ENCODE data around the gene FXYD5. TPM values are rescaled to one million over a fixed set of nuclear protein-coding genes. Genes with fewer than 3 reads are reported as not detected.
A peak's percentile ranks its signal among the peaks of the same experiment; 100 is the strongest.
"Not testable (repeated sequence)": the region's sequence is repeated elsewhere in the genome, so short reads cannot be mapped to it uniquely, and the experiment has no call there.

Gene FXYD5
- total RNA-seq, 1 experiment from 2014 or later = 42.6 TPM

DNA sequence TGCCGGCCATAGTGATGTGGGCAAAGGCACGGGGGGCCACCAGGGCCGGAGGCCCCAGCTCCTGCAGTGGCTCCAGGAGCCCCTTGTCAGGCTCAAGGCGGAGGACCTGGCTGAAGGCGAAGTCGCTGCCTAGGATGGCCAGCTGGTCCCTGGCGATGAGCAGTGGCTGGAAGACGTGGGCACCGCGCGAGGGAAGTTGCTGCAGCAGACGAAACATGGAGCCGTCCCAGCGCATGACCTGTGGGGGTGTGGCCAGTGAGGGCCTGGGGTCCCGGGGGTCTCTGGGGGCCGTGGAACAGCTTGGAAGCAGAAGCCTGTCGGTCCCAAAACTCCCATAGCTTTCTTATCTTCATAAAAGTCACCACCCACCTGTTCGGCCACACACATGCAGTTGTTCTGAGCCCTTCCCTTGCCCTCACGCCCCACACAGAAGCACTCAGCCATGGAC lies 29.2 kb upstream of the FXYD5 start:
- no peak for DNase-seq (ENCODE audit: low read depth in 1 of 2, low spot score in 2 of 2)
- Histone ChIP-seq H3K27ac (no peak overlapping the region), H3K4me1 (replicated peaks) (peaks cover 12% of the 10 kb centered on the region)

DNA sequence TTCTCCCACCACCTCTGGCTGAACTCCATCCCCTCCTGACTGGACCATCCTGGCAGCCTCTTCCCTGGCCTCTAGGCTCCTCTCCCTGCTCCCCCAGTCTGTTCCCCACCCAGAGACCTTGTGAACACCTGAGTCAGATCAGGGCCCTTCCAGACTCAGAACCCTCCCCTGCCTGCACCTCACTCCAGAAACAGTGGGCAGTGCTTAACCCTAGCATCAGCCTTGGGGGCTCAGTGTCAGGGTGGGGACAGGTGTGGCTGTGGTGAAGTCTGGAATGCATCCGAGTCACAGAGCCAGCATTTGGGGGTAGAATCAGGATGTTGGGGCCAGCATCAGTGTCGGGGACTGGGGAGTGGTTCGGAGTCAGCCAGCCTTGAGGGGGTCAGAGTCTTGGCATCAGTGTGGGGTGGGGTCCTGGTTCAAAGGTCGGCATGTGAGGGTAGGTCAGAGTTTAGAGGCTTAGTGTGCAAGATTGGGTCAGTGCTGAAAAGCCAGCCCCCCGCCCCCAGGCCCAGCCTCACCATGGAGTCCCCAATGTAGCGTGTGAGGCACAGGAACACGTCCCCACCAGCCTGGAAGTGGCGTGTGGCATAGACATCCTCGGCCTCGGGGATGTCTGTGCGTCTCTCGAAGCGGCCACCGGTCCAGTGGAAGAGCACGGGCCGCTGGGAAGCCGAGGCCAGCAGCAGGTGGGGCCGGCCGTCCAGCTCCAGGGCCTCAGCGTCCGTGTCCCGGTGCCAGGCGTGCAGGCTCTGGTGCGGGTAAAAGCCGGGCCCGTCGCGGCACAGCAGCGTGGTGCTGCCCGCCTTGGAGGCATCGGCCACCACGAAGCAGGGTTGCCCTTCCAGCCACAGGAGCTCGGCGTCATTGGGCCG lies 28.5 kb upstream of the FXYD5 start:
- H3K4me1 ChIP-seq (replicated peaks) = peaks cover 12% of the 10 kb centered on the region
- H3K4me3 ChIP-seq = no peak overlapping the region
- no peaks in the 10 kb centered on the region for H3K27me3 ChIP-seq (replicated peaks)
- H3K9me3 ChIP-seq (replicated peaks) = no peaks in the 10 kb centered on the region
- DNase-seq (ENCODE audit: low read depth in 1 of 2, low spot score in 2 of 2) = no peak
- no peak overlapping the region for H3K27ac ChIP-seq
- no peaks in the 10 kb centered on the region for H3K36me3 ChIP-seq

More for the DNA sequence above, 29.2 kb upstream of the FXYD5 start:
- H3K4me3 ChIP-seq = no peak overlapping the region
- no peaks in the 10 kb centered on the region for H3K36me3 ChIP-seq
- no peaks in the 10 kb centered on the region for H3K27me3 ChIP-seq (replicated peaks)
- no peaks in the 10 kb centered on the region for H3K9me3 ChIP-seq (replicated peaks)

DNA sequence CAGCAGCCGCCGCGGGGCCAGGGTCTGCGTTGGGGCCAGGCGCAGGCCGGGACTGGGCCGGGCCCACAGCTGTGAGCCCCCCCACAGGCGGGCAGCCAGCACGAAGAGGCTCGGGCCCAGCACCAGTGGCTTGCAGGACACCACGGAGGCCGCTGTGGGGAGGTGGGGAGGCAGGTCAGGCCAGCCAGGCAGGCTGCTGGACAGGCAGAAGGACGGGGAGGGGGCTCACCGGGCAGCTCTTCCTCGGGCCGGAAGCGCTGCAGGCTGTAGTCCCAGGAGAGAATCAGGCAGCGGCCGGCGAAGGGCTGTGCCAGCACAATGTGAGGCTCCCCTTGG lies 27.9 kb upstream of the FXYD5 start:
- Histone ChIP-seq H3K27ac (no peak overlapping the region), H3K4me3 (no peak overlapping the region), H3K27me3 (replicated peaks) (no peaks in the 10 kb centered on the region), H3K4me1 (replicated peaks) (peaks cover 12% of the 10 kb centered on the region), H3K36me3 (no peaks in the 10 kb centered on the region), H3K9me3 (replicated peaks) (no peaks in the 10 kb centered on the region)
- no peak for DNase-seq (ENCODE audit: low read depth in 1 of 2, low spot score in 2 of 2)

DNA sequence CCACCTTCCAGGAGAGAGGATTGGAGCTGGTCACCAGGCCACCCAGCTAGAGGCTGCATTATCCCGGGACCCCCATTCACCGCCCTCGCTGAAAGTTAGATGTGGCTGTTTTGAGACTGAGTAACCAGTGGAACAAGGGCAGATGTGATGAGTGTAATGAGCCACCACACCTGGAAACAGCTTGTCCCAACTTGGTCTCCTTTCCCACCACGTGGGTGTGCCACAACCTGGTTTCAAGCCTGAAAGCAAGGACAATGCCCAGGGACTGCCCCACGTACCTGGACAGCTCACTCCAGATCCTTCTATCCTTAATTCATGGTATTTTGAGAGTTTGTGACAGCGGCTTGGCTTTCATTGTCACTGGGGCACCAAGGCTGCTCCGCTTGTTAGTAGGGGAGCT lies 26.7 kb upstream of the FXYD5 start:
- Histone ChIP-seq H3K27me3 (replicated peaks) (no peaks in the 10 kb centered on the region), H3K36me3 (no peaks in the 10 kb centered on the region), H3K4me3 (no peak overlapping the region), H3K9me3 (replicated peaks) (no peaks in the 10 kb centered on the region), H3K4me1 (replicated peaks) (peaks cover 12% of the 10 kb centered on the region), H3K27ac (no peak overlapping the region)
- DNase-seq (ENCODE audit: low read depth in 1 of 2, low spot score in 2 of 2) = no peak

DNA sequence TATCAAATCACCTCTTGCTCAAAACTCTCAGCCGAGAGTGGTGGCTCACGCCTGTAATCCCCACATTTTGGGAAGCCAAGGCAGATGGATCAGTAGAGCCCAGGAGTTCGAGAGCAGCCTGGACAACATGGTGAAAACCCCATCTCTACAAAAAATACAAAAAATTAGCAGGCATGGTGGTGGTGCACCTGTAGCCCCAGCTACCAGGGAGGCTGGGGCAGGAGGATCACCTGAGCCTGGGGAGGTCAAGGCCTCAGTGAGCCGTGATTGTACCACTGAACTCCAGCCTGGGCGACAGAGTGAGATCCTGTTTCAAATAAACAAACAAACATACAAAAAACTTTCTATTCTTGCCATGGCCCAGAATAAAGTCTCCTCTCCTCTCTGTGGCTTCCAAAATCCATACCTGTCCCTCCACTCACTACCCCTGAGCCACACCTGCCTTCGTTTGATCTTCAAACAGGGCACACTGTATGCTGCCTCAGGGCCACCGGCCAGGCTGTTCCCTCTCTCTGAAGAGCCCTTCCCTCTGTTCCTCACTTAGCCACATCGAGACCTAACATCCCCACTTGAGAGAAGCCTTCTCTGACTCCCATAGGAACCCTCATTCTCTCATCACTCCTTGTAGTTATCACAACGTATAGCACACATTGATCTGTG lies 26.0 kb upstream of the FXYD5 start:
- H3K27me3 ChIP-seq (replicated peaks) = no peaks in the 10 kb centered on the region
- H3K27ac ChIP-seq = no peak overlapping the region
- H3K36me3 ChIP-seq = no peaks in the 10 kb centered on the region
- H3K4me3 ChIP-seq = no peak overlapping the region
- H3K9me3 ChIP-seq (replicated peaks) = no peaks in the 10 kb centered on the region
- DNase-seq (ENCODE audit: low read depth in 1 of 2, low spot score in 2 of 2) = no peak
- H3K4me1 ChIP-seq (replicated peaks) = peaks cover 12% of the 10 kb centered on the region

DNA sequence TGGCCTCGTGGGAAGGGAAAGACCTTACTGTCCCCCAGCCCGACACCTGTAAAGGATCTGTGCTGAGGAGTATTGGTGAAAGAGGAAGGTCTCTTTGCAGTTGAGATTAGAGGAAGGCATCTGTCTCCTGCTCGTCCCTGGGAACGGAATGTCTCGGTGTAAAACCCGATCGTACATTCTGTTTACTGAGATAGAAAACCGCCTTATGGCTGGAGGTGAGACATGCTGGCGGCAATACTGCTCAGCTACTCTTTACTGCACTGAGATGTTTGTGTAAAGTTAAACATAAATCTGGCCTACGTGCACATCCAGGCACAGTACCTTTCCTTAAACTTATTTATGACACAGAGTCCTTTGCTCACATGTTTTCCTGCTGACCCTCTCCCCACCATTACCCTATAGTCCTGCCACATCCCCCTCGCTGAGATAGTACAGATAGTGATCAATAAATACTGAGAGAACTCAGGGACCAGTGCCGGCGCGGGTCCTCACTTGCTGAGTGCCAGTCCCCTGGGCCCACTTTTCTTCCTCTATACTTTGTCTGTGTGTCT lies 24.7 kb upstream of the FXYD5 start:
- not testable (repeated sequence) for H3K4me3 ChIP-seq; H3K4me1 ChIP-seq (replicated peaks); H3K27me3 ChIP-seq (replicated peaks); DNase-seq (ENCODE audit: low read depth in 1 of 2, low spot score in 2 of 2); H3K9me3 ChIP-seq (replicated peaks); H3K27ac ChIP-seq; H3K36me3 ChIP-seq

DNA sequence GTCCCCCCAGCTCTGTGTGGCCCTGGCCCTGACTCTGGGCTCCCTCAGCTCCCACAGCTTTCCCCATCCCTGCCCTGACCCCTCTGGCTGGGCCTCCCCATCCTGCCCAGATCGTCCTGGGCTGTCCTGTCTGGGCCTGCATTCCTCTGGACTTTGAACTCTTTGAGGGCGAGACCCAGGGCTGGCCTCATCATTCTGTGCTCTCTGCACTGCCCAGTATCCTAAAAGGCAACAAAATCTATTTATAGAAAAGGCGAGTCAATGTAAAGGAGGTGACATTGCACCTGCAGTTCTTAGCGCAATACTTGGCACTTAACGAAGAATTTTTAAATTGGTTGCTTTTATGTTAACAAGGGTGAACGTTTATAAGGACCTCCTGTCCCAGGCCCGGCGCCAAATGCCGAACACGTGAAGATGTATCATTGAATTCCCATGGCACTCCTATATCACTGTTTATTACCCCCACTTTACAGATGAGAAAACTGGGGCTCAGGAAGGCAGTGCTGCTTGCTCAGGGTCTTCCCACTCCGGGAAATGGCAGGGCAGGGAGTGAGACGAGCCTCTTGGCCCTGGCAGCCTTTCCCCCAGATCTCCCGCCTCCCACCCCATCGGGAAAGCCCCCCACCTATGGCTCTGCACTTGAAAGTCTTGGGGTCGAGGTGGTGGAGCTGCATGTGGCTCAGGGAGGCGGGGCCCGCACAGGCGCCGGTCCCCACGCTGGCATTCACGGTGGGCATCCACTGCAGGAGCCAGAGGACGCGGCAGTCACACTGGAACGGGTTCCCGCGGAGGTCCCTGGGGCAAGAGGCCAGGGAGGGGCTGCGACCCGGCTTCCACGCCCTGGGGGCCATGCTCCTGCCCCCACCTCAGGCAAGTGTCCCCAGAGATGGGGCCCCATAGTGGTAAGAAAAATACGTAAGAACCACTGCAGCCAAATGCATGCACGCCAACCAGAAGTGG lies 23.5 kb upstream of the FXYD5 start:
- Histone ChIP-seq H3K9me3 (replicated peaks) (no peaks in the 10 kb centered on the region), H3K27me3 (replicated peaks) (no peaks in the 10 kb centered on the region), H3K27ac (no peak overlapping the region), H3K4me3 (no peak overlapping the region), H3K36me3 (no peaks in the 10 kb centered on the region), H3K4me1 (replicated peaks) (no peaks in the 10 kb centered on the region)
- DNase-seq (ENCODE audit: low read depth in 1 of 2, low spot score in 2 of 2) = no peak

DNA sequence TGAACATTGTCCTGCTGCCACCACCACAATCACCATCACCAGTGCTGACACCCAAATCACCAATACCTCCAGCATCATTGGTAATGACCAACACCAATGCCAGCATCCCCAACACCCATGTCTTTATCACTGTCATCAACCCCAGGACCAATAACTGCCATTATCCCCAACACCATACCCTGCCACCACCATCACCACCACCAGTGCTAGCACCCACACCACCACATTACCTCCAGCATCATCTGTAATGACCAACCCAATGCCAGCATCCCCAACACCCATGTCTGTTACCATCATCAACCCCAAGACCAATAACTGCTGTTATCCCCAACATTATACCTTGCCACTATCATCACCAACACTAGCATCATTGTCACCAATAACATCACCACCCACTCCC lies 22.3 kb upstream of the FXYD5 start:
- no peak for DNase-seq (ENCODE audit: low read depth in 1 of 2, low spot score in 2 of 2)
- H3K9me3 ChIP-seq (replicated peaks) = no peaks in the 10 kb centered on the region
- no peaks in the 10 kb centered on the region for H3K36me3 ChIP-seq
- H3K27ac ChIP-seq = no peak overlapping the region
- peaks cover 6% of the 10 kb centered on the region; the same call in 1 of the 2 replicates for H3K27me3 ChIP-seq (replicated peaks)
- no peaks in the 10 kb centered on the region for H3K4me1 ChIP-seq (replicated peaks)
- no peak overlapping the region for H3K4me3 ChIP-seq

DNA sequence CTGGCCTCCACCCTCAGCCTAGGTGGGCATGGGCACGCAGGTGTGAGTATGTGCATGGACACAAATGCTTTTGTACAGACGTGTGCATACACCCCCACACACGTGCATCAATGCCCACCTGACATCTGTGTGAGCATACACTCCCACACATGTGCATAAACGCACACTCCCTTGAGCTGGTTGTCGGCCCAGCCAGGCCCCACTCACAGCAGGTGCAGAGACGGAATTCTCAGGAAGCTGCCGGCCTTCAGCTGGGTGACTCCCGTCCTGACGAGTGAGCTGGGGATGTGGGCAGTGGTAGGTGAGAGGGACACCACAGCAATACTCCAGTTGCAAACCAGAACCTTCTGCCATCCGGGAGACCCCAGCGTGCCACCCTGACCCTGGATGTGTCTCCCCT lies 20.7 kb upstream of the FXYD5 start:
- Histone ChIP-seq H3K27me3 (replicated peaks) (peaks cover 13% of the 10 kb centered on the region), H3K4me3 (no peak overlapping the region), H3K9me3 (replicated peaks) (no peaks in the 10 kb centered on the region), H3K4me1 (replicated peaks) (no peaks in the 10 kb centered on the region), H3K27ac (no peak overlapping the region), H3K36me3 (no peaks in the 10 kb centered on the region)
- DNase-seq (ENCODE audit: low read depth in 1 of 2, low spot score in 2 of 2) = no peak

DNA sequence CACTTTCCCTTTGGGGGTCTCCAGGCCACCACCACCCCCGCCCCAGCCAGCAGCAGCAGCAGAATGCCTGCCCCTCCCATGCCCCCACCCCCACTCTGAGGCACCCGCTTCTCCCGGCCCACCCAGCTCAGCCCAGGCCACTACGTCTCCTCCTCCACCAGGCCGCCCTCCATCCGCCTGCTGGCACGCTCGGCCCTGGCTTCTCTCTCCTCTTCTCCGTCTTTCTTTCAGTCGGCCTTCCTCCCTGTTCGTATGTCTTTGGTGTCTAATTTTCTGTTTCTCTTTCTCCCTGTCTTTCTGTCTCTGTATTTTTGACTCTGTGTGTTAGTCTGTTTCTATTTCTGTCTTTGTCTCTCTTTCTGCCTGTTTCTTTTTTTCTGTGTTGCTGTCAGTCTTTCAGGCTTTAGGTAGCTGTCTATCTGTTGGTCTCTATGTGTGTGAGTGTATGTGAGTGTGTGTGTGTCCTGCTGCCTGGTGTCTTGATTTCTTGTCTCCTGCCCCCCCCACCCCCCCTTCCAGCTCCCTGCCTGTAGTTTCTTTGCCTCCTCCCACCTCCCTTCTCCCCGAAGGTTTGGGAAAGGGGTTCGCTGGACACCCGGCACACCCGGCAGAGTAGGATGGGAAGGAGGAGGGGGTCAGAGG lies 19.8 kb upstream of the FXYD5 start, which contains the start of gene LGI4:
Gene LGI4, minus strand, starts transcription at position 459 of the 642 bp plus-strand sequence. Its CDS starts 379 bp downstream, at position 80.
- Histone ChIP-seq H3K27me3 (replicated peaks) (peaks cover 13% of the 10 kb centered on the region), H3K9me3 (replicated peaks) (no peaks in the 10 kb centered on the region), H3K36me3 (no peaks in the 10 kb centered on the region), H3K4me1 (replicated peaks) (no peaks in the 10 kb centered on the region), H3K27ac (no peak within 1 kb of the TSS), H3K4me3 (no peak within 1 kb of the TSS)
- no peak for DNase-seq (ENCODE audit: low read depth in 1 of 2, low spot score in 2 of 2)

DNA sequence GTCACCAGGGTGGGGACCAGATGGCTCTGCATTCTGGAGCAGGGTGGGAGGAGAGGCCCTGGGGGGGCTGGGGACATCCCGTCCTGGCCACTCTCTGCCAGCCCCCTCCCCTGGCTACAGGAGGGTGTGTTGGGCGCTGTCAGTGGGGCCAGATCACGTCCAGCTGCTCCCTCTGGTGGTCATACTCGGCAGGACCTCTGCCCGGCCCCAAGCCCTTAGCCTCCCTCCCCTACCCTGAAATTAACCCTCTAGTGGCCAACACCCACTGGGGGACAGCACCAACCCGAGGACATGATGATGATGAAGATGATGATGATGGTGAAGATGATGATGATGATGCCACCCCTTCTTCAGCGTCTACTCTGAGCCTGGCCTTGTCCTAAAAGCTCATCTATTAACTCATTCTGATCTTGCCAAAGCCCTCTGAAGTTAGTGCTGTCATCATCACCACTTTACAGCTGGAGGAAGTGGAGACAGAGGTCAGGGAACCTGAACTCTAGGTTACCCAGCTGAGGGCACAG lies 19.1 kb upstream of the FXYD5 start:
- H3K4me3 ChIP-seq = no peak overlapping the region
- no peaks in the 10 kb centered on the region for H3K4me1 ChIP-seq (replicated peaks)
- peak; percentile 44 to 68 for DNase-seq (ENCODE audit: low read depth in 1 of 2, low spot score in 2 of 2)
- H3K9me3 ChIP-seq (replicated peaks) = no peaks in the 10 kb centered on the region
- H3K27me3 ChIP-seq (replicated peaks) = peaks cover 13% of the 10 kb centered on the region
- no peaks in the 10 kb centered on the region for H3K36me3 ChIP-seq
- no peak overlapping the region for H3K27ac ChIP-seq

DNA sequence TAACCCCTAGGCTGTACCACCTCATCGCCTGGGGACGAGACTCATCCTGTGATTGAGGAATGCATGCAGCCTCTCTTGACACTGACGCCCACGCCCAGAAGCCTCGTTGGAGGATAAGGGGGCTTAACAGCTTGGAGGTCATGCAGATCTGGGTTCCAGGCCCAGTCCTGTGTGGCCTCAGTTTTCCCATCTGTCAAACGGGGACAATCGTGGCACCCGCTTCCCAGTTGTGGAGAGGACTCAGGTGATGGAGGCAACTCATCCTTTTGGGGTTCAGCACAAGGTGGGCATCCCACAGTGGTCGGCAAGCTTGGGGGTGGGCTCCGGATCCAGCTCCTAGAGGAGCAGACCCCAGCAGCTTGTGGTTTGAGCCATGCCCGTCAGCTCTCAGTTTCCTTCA lies 18.3 kb upstream of the FXYD5 start:
- H3K27ac ChIP-seq = no peak overlapping the region
- no peaks in the 10 kb centered on the region for H3K4me1 ChIP-seq (replicated peaks)
- H3K27me3 ChIP-seq (replicated peaks) = peaks cover 13% of the 10 kb centered on the region
- H3K36me3 ChIP-seq = no peaks in the 10 kb centered on the region
- no peaks in the 10 kb centered on the region for H3K9me3 ChIP-seq (replicated peaks)
- H3K4me3 ChIP-seq = no peak overlapping the region
- no peak for DNase-seq (ENCODE audit: low read depth in 1 of 2, low spot score in 2 of 2)

Data from SJSA1 (cell line).